NCI-H1417 treated with DMSO at 0.1 percent for 48 hours (cell line): ENCODE measurements around the gene EHMT1.
"Not testable (repeated sequence)": the region's sequence is repeated elsewhere in the genome, so short reads cannot be mapped to it uniquely, and the experiment has no call there.

Experiments used
- DNase-seq: peaks from one replicate; lab custom pipeline; 2025; lab: John Stamatoyannopoulos, UW

Gene EHMT1

GRCh38 chr9:137762414-137763061 lies 143.7 kb downstream of the EHMT1 start:
- DNase-seq: no peak

GRCh38 chr9:137763271-137763955 lies 144.6 kb downstream of the EHMT1 start:
- no peak for DNase-seq

- no peak for DNase-seq
Measured at GRCh38 chr9:137764171-137764671, 145.4 kb downstream of the EHMT1 start.

GRCh38 chr9:137764981-137765380 lies 146.2 kb downstream of the EHMT1 start:
- no peak for DNase-seq

GRCh38 chr9:137765536-137765935 lies 146.7 kb downstream of the EHMT1 start:
- DNase-seq: no peak

GRCh38 chr9:137771580-137771979 lies 152.8 kb downstream of the EHMT1 start:
- DNase-seq: no peak

GRCh38 chr9:137772281-137772873 lies 153.6 kb downstream of the EHMT1 start:
- DNase-seq: no peak

- no peak for DNase-seq
Measured at GRCh38 chr9:137774775-137775386, 156.1 kb downstream of the EHMT1 start.

GRCh38 chr9:137776306-137776995 lies 157.6 kb downstream of the EHMT1 start:
- no peak for DNase-seq

- no peak for DNase-seq
Measured at GRCh38 chr9:137777761-137778160, 159.0 kb downstream of the EHMT1 start.

GRCh38 chr9:137778336-137778735 lies 159.5 kb downstream of the EHMT1 start:
- DNase-seq: no peak

GRCh38 chr9:137778914-137779313 lies 160.1 kb downstream of the EHMT1 start:
- DNase-seq: no peak

GRCh38 chr9:137780031-137780430 lies 161.2 kb downstream of the EHMT1 start:
- not testable (repeated sequence) for DNase-seq

- no peak for DNase-seq
Measured at GRCh38 chr9:137781906-137782585, 163.2 kb downstream of the EHMT1 start.

GRCh38 chr9:137783521-137783920 lies 164.7 kb downstream of the EHMT1 start:
- DNase-seq: no peak

- no peak for DNase-seq
Measured at GRCh38 chr9:137784046-137784445, 165.2 kb downstream of the EHMT1 start.

GRCh38 chr9:137784641-137785513 lies 166.1 kb downstream of the EHMT1 start:
- no peak for DNase-seq

- peak; percentile 85 for DNase-seq
Measured at GRCh38 chr9:137785704-137786161, 166.9 kb downstream of the EHMT1 start.

GRCh38 chr9:137786511-137786920 lies 167.7 kb downstream of the EHMT1 start:
- no peak for DNase-seq

GRCh38 chr9:137787381-137787780 lies 168.6 kb downstream of the EHMT1 start:
- DNase-seq: no peak
